ENCODE measurements around the gene IL17F.
"Not testable (repeated sequence)": the region's sequence is repeated elsewhere in the genome, so short reads cannot be mapped to it uniquely, and the experiment has no call there.

IL17F gene

GRCh38 chr6:52243282-52243893 lies 912 bp downstream of the IL17F start:
- ATAC-seq = no peak

- ATAC-seq = no peak
These were observed 2.5 kb downstream of the IL17F start for GRCh38 chr6:52241819-52242218.

GRCh38 chr6:52233975-52234823 lies 10.1 kb downstream of the IL17F start:
- ATAC-seq = peak in 1 of 2 donors; percentile 24

- no peak for ATAC-seq
These were observed 11.3 kb downstream of the IL17F start for GRCh38 chr6:52233005-52233404.

GRCh38 chr6:52231406-52232127 lies 12.7 kb downstream of the IL17F start:
- no peak for ATAC-seq

- ATAC-seq = no peak
These were observed 13.6 kb downstream of the IL17F start for GRCh38 chr6:52230685-52231084.

- ATAC-seq = peak; percentile 88 to 97
These were observed 16.8 kb downstream of the IL17F start for GRCh38 chr6:52227495-52227894.

- peak; percentile 75 to 90 for ATAC-seq
These were observed 23.0 kb downstream of the IL17F start for GRCh38 chr6:52221302-52221701.

GRCh38 chr6:52217761-52218160 lies 26.5 kb downstream of the IL17F start:
- ATAC-seq = no peak

GRCh38 chr6:52216932-52217575 lies 27.2 kb downstream of the IL17F start:
- ATAC-seq = no peak

GRCh38 chr6:52215787-52216186 lies 28.5 kb downstream of the IL17F start:
- ATAC-seq = no peak

- peak; percentile 41 to 66 for ATAC-seq
These were observed 31.2 kb downstream of the IL17F start for GRCh38 chr6:52213127-52213526.

- ATAC-seq = no peak
These were observed 34.1 kb downstream of the IL17F start for GRCh38 chr6:52210227-52210626.

GRCh38 chr6:52209770-52210169 lies 34.5 kb downstream of the IL17F start:
- peak; percentile 44 to 52 for ATAC-seq

GRCh38 chr6:52208612-52209011 lies 35.7 kb downstream of the IL17F start:
- no peak for ATAC-seq

GRCh38 chr6:52207066-52207465 lies 37.2 kb downstream of the IL17F start:
- ATAC-seq = no peak

GRCh38 chr6:52201493-52201892 lies 42.8 kb downstream of the IL17F start:
- ATAC-seq = no peak

- peak; percentile 58 to 75 for ATAC-seq
These were observed 43.3 kb downstream of the IL17F start for GRCh38 chr6:52201046-52201445.

- not testable (repeated sequence) for ATAC-seq
These were observed 44.2 kb downstream of the IL17F start for GRCh38 chr6:52200088-52200487.

GRCh38 chr6:52195886-52196285 lies 48.4 kb downstream of the IL17F start:
- ATAC-seq = no peak

- no peak for ATAC-seq
These were observed 52.5 kb downstream of the IL17F start for GRCh38 chr6:52191824-52192223.

- no peak for ATAC-seq
These were observed 53.9 kb downstream of the IL17F start for GRCh38 chr6:52190409-52190808.

- ATAC-seq = no peak
These were observed 54.3 kb downstream of the IL17F start for GRCh38 chr6:52189974-52190373.
